Activated CD8-positive, alpha-beta memory T cell treated with anti-CD3 and anti-CD28 coated beads for 24 hours (primary cell): ENCODE data around the gene DNAJC16.
"Not testable (repeated sequence)": the region's sequence is repeated elsewhere in the genome, so short reads cannot be mapped to it uniquely, and the experiment has no call there.

ENCODE experiments used
- DNase-seq: peaks from one replicate; pipeline ENCODE4 v3.0.0-alpha.2; 2020

DNAJC16 gene

GRCh38 chr1:15526490-15527339 lies at the start of gene DNAJC16:
Gene DNAJC16, plus strand, starts transcription at chr1:15526848. Its CDS starts 2,258 bp downstream, at chr1:15529106.
- peak; percentile 96 for DNase-seq

- DNase-seq = no peak
Observed at GRCh38 chr1:15476927-15477326, 49.7 kb upstream of the DNAJC16 start.

- no peak for DNase-seq
Observed at GRCh38 chr1:15477646-15478212, 48.9 kb upstream of the DNAJC16 start.

- no peak for DNase-seq
Observed at GRCh38 chr1:15479654-15480347, 46.8 kb upstream of the DNAJC16 start.

- DNase-seq = not testable (repeated sequence)
Observed at GRCh38 chr1:15482455-15482854, 44.2 kb upstream of the DNAJC16 start.

GRCh38 chr1:15482983-15483543 lies 43.6 kb upstream of the DNAJC16 start:
- not testable (repeated sequence) for DNase-seq

GRCh38 chr1:15483971-15484370 lies 42.7 kb upstream of the DNAJC16 start:
- no peak for DNase-seq

GRCh38 chr1:15484443-15484842 lies 42.2 kb upstream of the DNAJC16 start:
- DNase-seq = not testable (repeated sequence)

GRCh38 chr1:15485636-15486035 lies 41.0 kb upstream of the DNAJC16 start:
- DNase-seq = no peak

- not testable (repeated sequence) for DNase-seq
Observed at GRCh38 chr1:15486844-15487610, 39.6 kb upstream of the DNAJC16 start.

- no peak for DNase-seq
Observed at GRCh38 chr1:15488371-15488770, 38.3 kb upstream of the DNAJC16 start.

- DNase-seq = no peak
Observed at GRCh38 chr1:15489052-15489736, 37.5 kb upstream of the DNAJC16 start.

- DNase-seq = not testable (repeated sequence)
Observed at GRCh38 chr1:15491010-15491409, 35.6 kb upstream of the DNAJC16 start.

GRCh38 chr1:15492596-15492995 lies 34.1 kb upstream of the DNAJC16 start:
- no peak for DNase-seq

- no peak for DNase-seq
Observed at GRCh38 chr1:15493869-15494390, 32.7 kb upstream of the DNAJC16 start.

- DNase-seq = no peak
Observed at GRCh38 chr1:15500184-15501178, 26.2 kb upstream of the DNAJC16 start.

- peak; percentile 71 for DNase-seq
Observed at GRCh38 chr1:15501208-15502032, 25.2 kb upstream of the DNAJC16 start.

- DNase-seq = no peak
Observed at GRCh38 chr1:15504436-15504835, 22.2 kb upstream of the DNAJC16 start.

GRCh38 chr1:15506831-15507230 lies 19.8 kb upstream of the DNAJC16 start:
- no peak for DNase-seq
